PC-3 (cell line): ENCODE measurements around the gene ZNF417. TPM values are rescaled to one million over a fixed set of nuclear protein-coding genes. Genes with fewer than 3 reads are reported as not detected.

ENCODE experiments used
- ATAC-seq: fragments of 200-7000 bp; cut with Tn5 transposase; 2 replicates; pipeline ENCODE4 v1.9.1; 2020; ENCODE audit warnings: mild to moderate bottlenecking, moderate library complexity
- BruUV-seq: library from RNA; stranded (reverse); fragments of 400-500 nt; replicated peaks from 2 replicates; lab custom pipeline; 2021; lab: Mats Ljungman, UMichigan
- CTCF ChIA-PET: fragments of 300-600 bp; sonication (Branson Sonifier 250); formaldehyde crosslinking; loops from one replicate; lab custom pipeline; 2022; ENCODE audit warnings: antibody characterized with exemption; lab: Charles Lee
- POLR2A ChIA-PET: fragments of 300-600 bp; sonication (Branson Sonifier 250); formaldehyde crosslinking; loops from one replicate; lab custom pipeline; 2022; ENCODE audit warnings: antibody characterized with exemption; ENCODE audit not compliant: unreplicated experiment; lab: Charles Lee
- DNase-seq: peaks from one replicate; pipeline ENCODE4 v3.0.0-alpha.2; 2015
- H2AFZ ChIP-seq: fragments of 300-600 bp; sonication (generic); 2 replicates; pipeline ENCODE4 v1.6.0; 2016; ENCODE audit warnings: antibody characterized with exemption, low read length
- H3F3A ChIP-seq: fragments of 300-600 bp; sonication (generic); one replicate; pipeline ENCODE4 v1.6.0; 2017; ENCODE audit warnings: antibody characterized with exemption, low read length, control low read depth, mild to moderate bottlenecking; ENCODE audit not compliant: unreplicated experiment
- H3K27ac ChIP-seq: fragments of 300-600 bp; sonication (generic); 2 replicates; pipeline ENCODE4 v1.5.1; 2016; ENCODE audit warnings: mild to moderate bottlenecking, low read length
- H3K27me3 ChIP-seq: fragments of 300-600 bp; sonication (generic); 2 replicates; pipeline ENCODE4 v1.6.1; 2016; ENCODE audit warnings: low read length, mixed read lengths
- H3K36me3 ChIP-seq: fragments of 300-600 bp; sonication (generic); 2 replicates; pipeline ENCODE4 v1.6.1; 2016; ENCODE audit warnings: low read depth, mixed run types, low read length, mixed read lengths
- H3K4me1 ChIP-seq: fragments of 300-600 bp; sonication (generic); 2 replicates; pipeline ENCODE4 v1.5.1; 2016; ENCODE audit warnings: low read length; ENCODE audit not compliant: insufficient read depth
- H3K4me2 ChIP-seq: fragments of 300-600 bp; sonication (generic); 2 replicates; pipeline ENCODE4 v1.6.0; 2016; ENCODE audit warnings: low read length
- H3K4me3 ChIP-seq: fragments of 300-600 bp; sonication (generic); 2 replicates; pipeline ENCODE4 v1.5.1; 2016; ENCODE audit warnings: mild to moderate bottlenecking, low read length, mixed read lengths
- H3K79me2 ChIP-seq: fragments of 300-600 bp; sonication (generic); 2 replicates; pipeline ENCODE4 v1.6.1; 2017; ENCODE audit warnings: low read length, mixed read lengths
- H3K9ac ChIP-seq: fragments of 300-600 bp; sonication (generic); 2 replicates; pipeline ENCODE4 v1.6.0; 2016; ENCODE audit warnings: mild to moderate bottlenecking, low read length
- H3K9me2 ChIP-seq: fragments of 300-600 bp; sonication (generic); replicated peaks from 2 replicates; pipeline ENCODE4 v1.6.1; 2016; ENCODE audit warnings: mixed run types, low read length, mixed read lengths
- H3K9me3 ChIP-seq: fragments of 300-600 bp; sonication (generic); 2 replicates; pipeline ENCODE4 v1.6.1; 2016; ENCODE audit warnings: low read length, mixed read lengths
- H4K20me1 ChIP-seq: fragments of 300-600 bp; sonication (generic); 2 replicates; pipeline ENCODE4 v1.6.1; 2016; ENCODE audit warnings: low read length, mixed read lengths
- EZH2 ChIP-seq: fragments of 300-600 bp; sonication (generic); IDR thresholded peaks from one replicate; pipeline ENCODE4 v1.6.1; 2017; ENCODE audit warnings: antibody characterized with exemption, mild to moderate bottlenecking, low read length; ENCODE audit not compliant: unreplicated experiment
- EZH2phosphoT487 ChIP-seq: fragments of 300-600 bp; sonication (generic); IDR thresholded peaks from 2 replicates; pipeline ENCODE4 v1.6.1; 2018; ENCODE audit warnings: mild to moderate bottlenecking, antibody characterized with exemption, low read length, borderline replicate concordance
- intact Hi-C: fragments of 100-400 bp; cut with micrococcal nuclease; formaldehyde crosslinking; loops from 2 replicates; pipeline ENCODE4 v1.9.0; 2023
- total RNA-seq: library from RNA; depleted of rRNA; stranded (reverse); fragments of >200 nt; gene quantifications from 2 replicates; pipeline ENCODE4 v1.2.3, GENCODE V29; 2014
- TF ChIP-seq, protein P1 (sequence below): fragments of 300-600 bp; sonication (generic); conservative IDR thresholded peaks from 2 replicates; pipeline ENCODE4 v1.5.1; 2017; ENCODE audit warnings: antibody characterized with exemption, low read depth, mild to moderate bottlenecking, low read length

The ZNF417 gene
- total RNA-seq, 1 experiment from 2014 or later, result 9.3 TPM

DNA sequence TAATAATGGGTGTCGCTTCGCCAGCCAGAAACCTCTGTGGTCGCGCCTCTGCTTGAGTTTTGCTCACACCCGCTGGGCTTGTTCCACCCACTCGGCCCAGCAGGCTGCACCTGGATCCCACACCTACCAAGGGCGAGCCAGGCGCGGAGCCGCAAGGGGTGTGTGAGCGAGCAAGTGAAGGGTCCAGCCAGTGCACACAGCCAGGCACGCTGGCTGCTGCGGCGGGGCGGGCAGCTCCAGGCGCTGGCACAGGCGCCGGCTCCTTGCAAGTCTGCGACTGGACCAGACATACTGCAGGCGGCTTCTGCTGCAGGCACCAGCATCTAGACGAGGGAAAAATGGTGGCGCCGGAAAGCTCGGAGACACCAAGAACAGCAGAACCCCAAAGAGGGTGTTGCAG lies 32.9 kb upstream of the ZNF417 start:
- no peak for DNase-seq
- no peaks in the 10 kb centered on the region for H4K20me1 ChIP-seq
- H3K4me2 ChIP-seq, result no peak overlapping the region
- no peaks in the 10 kb centered on the region for H3F3A ChIP-seq
- H3K27ac ChIP-seq, result no peak overlapping the region
- H3K79me2 ChIP-seq, result peaks cover 25% of the 10 kb centered on the region
- H3K9ac ChIP-seq, result no peak overlapping the region
- no TSS peak for BruUV-seq
- H3K27me3 ChIP-seq, result no peaks in the 10 kb centered on the region
- TF ChIP-seq EZH2phosphoT487, result no peak
- TF ChIP-seq EZH2, result no peak
- TF ChIP-seq, protein P1, sequence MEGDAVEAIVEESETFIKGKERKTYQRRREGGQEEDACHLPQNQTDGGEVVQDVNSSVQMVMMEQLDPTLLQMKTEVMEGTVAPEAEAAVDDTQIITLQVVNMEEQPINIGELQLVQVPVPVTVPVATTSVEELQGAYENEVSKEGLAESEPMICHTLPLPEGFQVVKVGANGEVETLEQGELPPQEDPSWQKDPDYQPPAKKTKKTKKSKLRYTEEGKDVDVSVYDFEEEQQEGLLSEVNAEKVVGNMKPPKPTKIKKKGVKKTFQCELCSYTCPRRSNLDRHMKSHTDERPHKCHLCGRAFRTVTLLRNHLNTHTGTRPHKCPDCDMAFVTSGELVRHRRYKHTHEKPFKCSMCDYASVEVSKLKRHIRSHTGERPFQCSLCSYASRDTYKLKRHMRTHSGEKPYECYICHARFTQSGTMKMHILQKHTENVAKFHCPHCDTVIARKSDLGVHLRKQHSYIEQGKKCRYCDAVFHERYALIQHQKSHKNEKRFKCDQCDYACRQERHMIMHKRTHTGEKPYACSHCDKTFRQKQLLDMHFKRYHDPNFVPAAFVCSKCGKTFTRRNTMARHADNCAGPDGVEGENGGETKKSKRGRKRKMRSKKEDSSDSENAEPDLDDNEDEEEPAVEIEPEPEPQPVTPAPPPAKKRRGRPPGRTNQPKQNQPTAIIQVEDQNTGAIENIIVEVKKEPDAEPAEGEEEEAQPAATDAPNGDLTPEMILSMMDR, result no peak
- intact Hi-C loops, result no loop called here
- peaks cover 17% of the 10 kb centered on the region for H3K36me3 ChIP-seq
- H2AFZ ChIP-seq, result no peak overlapping the region
- H3K4me1 ChIP-seq, result no peaks in the 10 kb centered on the region
- no peak for ATAC-seq
- no peak overlapping the region for H3K4me3 ChIP-seq
- peaks cover 46% of the 10 kb centered on the region for H3K9me3 ChIP-seq
- CTCF ChIA-PET, result no interaction called here
- H3K9me2 ChIP-seq, result no peaks in the 10 kb centered on the region
- POLR2A ChIA-PET, result no interaction called here

DNA sequence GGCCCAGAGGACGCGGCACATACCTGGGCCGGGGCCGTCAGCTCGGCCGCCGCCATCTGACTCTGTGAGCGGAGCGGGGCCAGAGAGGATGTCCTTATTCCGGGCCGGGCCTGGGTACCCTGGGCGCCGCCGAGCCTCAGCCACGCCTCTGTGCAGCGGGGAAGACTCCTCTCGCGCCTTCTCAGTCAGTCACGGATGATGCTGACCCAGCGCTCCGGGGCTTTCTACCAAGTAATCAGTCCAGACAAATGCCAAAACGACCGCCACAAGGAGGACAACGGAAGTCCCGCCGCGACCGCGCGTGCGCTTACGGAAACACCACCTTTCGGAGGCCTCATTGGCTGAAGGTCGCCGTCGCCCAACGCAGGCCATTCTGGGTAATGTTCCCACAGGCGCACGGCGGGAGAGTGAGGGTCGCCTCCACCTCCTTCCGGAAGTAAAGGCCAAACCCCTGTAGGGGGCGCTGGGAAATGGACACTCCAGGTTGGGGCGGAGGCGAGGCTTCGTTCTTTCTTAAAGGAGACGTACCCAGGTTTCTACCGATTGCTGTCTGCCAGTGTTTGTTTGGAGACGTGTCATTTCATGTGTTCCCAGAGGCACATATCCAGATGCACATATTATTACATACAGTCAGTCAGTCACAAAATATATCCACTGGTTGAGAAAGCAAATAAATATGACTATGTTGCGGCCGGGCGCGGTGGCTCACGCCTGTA lies 31.2 kb upstream of the ZNF417 start, which contains the start of gene ZNF256:
TSS of gene ZNF256 (minus strand) at position 288 of the 716 bp plus-strand sequence. CDS start at position 56, 232 bp downstream.
- H3K27ac ChIP-seq, result no peak within 1 kb of the TSS
- H3K27me3 ChIP-seq, result no peaks in the 10 kb centered on the region
- peaks cover 43% of the 10 kb centered on the region for H3K9me3 ChIP-seq
- H3F3A ChIP-seq, result no peaks in the 10 kb centered on the region
- ATAC-seq (peak; percentile 99), DNase-seq (peak; percentile 90)
- no peaks in the 10 kb centered on the region for H4K20me1 ChIP-seq
- peaks cover 34% of the 10 kb centered on the region for H3K36me3 ChIP-seq
- H3K9ac ChIP-seq, result peak within 1 kb of the TSS; percentile 82
- no peak for TF ChIP-seq EZH2
- TF ChIP-seq, protein P1, result peak; percentile 52
- intact Hi-C loops, result no loop called here
- H3K9me2 ChIP-seq, result no peaks in the 10 kb centered on the region
- H3K4me1 ChIP-seq, result no peaks in the 10 kb centered on the region
- ChIA-PET POLR2A (no interaction called here), CTCF (no interaction called here)
- H3K4me3 ChIP-seq, result peak within 1 kb of the TSS; percentile 83
- H2AFZ ChIP-seq, result peak within 1 kb of the TSS; percentile 66
- H3K4me2 ChIP-seq, result peak within 1 kb of the TSS; percentile 83
- H3K79me2 ChIP-seq, result peaks cover 25% of the 10 kb centered on the region
- no TSS peak for BruUV-seq

DNA sequence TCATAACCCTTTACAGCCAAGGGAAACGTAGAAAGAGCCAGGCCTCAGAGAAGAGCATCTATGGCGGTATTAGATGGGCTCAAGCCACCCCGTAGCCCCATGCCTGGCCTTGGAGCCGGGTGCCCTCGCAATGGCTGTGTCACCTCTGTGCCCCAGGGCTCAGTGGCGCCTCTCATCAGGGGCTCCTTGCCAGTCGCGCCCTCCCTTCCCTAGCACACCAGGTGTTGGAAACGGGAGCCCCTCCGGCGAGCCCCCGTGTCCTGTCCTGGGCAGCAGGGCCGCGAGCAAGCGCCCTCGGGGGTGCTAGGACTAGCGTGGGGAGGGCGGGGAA lies 30.7 kb upstream of the ZNF417 start:
- peaks cover 39% of the 10 kb centered on the region for H3K36me3 ChIP-seq
- no peak overlapping the region for H3K27ac ChIP-seq
- peak overlapping the region; percentile 82 for H3K9ac ChIP-seq
- H3K9me2 ChIP-seq, result no peaks in the 10 kb centered on the region
- ATAC-seq (peak; percentile 12; the same call in 1 of the 2 replicates), DNase-seq (no peak)
- H3K4me2 ChIP-seq, result peak overlapping the region; percentile 83
- intact Hi-C loops, result no loop called here
- ChIA-PET POLR2A (no interaction called here), CTCF (no interaction called here)
- no peaks in the 10 kb centered on the region for H3F3A ChIP-seq
- H3K4me3 ChIP-seq, result peak overlapping the region; percentile 83
- TF ChIP-seq, protein P1, result no peak
- TF ChIP-seq EZH2, result no peak
- TF ChIP-seq EZH2phosphoT487, result no peak
- no peaks in the 10 kb centered on the region for H3K4me1 ChIP-seq
- BruUV-seq, result no TSS peak
- no peaks in the 10 kb centered on the region for H4K20me1 ChIP-seq
- H3K27me3 ChIP-seq, result no peaks in the 10 kb centered on the region
- peaks cover 25% of the 10 kb centered on the region for H3K79me2 ChIP-seq
- peak overlapping the region; percentile 66 for H2AFZ ChIP-seq
- peaks cover 48% of the 10 kb centered on the region for H3K9me3 ChIP-seq
